ENCODE data around the gene KIAA1755.

Gene KIAA1755

GRCh38 chr20:38184101-38184500, 76.4 kb downstream of the KIAA1755 start:
- DNase-seq (ENCODE audit: low spot score): no peak

- no peak for DNase-seq (ENCODE audit: low spot score)
Measured at GRCh38 chr20:38181971-38182370, 78.6 kb downstream of the KIAA1755 start.

- DNase-seq (ENCODE audit: low spot score): no peak
Measured at GRCh38 chr20:38181207-38181801, 79.2 kb downstream of the KIAA1755 start.

- DNase-seq (ENCODE audit: low spot score): no peak
Measured at GRCh38 chr20:38180781-38181180, 79.8 kb downstream of the KIAA1755 start.

- no peak for DNase-seq (ENCODE audit: low spot score)
Measured at GRCh38 chr20:38179846-38180245, 80.7 kb downstream of the KIAA1755 start.

GRCh38 chr20:38178581-38178980, 82.0 kb downstream of the KIAA1755 start:
- DNase-seq (ENCODE audit: low spot score): no peak

GRCh38 chr20:38178065-38178491, 82.5 kb downstream of the KIAA1755 start:
- DNase-seq (ENCODE audit: low spot score): no peak

- DNase-seq (ENCODE audit: low spot score): no peak
Measured at GRCh38 chr20:38177201-38177600, 83.3 kb downstream of the KIAA1755 start.

- no peak for DNase-seq (ENCODE audit: low spot score)
Measured at GRCh38 chr20:38175304-38176180, 85.0 kb downstream of the KIAA1755 start.

GRCh38 chr20:38173237-38174156, 87.0 kb downstream of the KIAA1755 start:
- no peak for DNase-seq (ENCODE audit: low spot score)

- DNase-seq (ENCODE audit: low spot score): no peak
Measured at GRCh38 chr20:38172408-38172807, 88.1 kb downstream of the KIAA1755 start.

GRCh38 chr20:38171675-38172043, 88.9 kb downstream of the KIAA1755 start:
- DNase-seq (ENCODE audit: low spot score): no peak

GRCh38 chr20:38170826-38171674, 89.5 kb downstream of the KIAA1755 start:
- DNase-seq (ENCODE audit: low spot score): no peak

- DNase-seq (ENCODE audit: low spot score): no peak
Measured at GRCh38 chr20:38170219-38170825, 90.2 kb downstream of the KIAA1755 start.

- no peak for DNase-seq (ENCODE audit: low spot score)
Measured at GRCh38 chr20:38169636-38170193, 90.8 kb downstream of the KIAA1755 start.

GRCh38 chr20:38168791-38169589, 91.5 kb downstream of the KIAA1755 start:
- DNase-seq (ENCODE audit: low spot score): no peak

- DNase-seq (ENCODE audit: low spot score): no peak
Measured at GRCh38 chr20:38167851-38168760, 92.4 kb downstream of the KIAA1755 start.

- DNase-seq (ENCODE audit: low spot score): no peak
Measured at GRCh38 chr20:38167328-38167850, 93.1 kb downstream of the KIAA1755 start.

Measured in CD4-positive, alpha-beta T cell treated with Interleukin-2 at 100 ng/mL for 4 hours (primary cell).